Stimulated activated CD8-positive, alpha-beta memory T cell treated with anti-CD3 and anti-CD28 coated beads, Interleukin-7, amount 100 ng/mL, for 1 hour (primary cell): ENCODE data around the gene OTOS.

Experiments used
- DNase-seq, 2 donors: peaks; one replicate each; pipeline ENCODE4 v3.0.0-alpha.2; 2020; ENCODE audit warnings: low read depth in 2 of 2

The OTOS gene

DNA sequence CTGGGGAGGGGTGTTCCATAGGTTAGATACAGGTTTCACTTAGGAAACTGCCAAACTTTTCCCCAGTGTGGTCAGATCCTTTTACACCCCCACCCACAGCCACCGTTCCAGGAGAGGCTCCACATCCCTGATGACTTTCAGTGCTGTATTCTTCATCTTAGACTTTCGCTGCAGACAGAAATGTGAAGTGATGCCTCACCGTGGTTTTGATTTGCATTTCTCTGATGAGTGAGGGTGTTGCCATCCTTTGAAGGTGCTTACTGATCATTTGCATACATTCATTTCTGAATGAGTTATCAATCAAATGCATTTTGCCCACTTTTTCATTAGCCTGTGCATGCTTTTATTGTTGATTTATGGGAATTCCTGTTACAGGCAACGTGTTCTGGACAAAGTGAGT, 19.3 kb downstream of the OTOS start:
- DNase-seq, result no peak

DNA sequence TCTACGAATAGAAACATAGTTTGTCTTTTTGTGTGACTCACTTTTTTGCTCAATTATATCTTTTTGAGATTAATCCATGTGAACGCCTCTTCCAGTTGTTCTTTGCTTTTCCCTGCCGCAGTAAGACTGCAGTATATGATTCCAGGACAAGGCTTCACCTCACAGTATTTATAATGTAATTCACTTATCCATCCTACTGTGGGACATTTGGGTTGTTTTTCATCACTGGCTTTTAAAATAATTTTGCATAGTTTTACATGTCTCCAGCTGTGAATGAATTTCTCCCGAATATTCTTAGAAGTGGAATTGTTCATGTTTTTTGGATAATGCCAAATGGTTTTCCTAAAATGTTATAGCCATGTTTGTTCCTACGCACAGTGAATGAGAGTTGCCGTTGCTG, 26.2 kb downstream of the OTOS start:
- DNase-seq, result no peak

DNA sequence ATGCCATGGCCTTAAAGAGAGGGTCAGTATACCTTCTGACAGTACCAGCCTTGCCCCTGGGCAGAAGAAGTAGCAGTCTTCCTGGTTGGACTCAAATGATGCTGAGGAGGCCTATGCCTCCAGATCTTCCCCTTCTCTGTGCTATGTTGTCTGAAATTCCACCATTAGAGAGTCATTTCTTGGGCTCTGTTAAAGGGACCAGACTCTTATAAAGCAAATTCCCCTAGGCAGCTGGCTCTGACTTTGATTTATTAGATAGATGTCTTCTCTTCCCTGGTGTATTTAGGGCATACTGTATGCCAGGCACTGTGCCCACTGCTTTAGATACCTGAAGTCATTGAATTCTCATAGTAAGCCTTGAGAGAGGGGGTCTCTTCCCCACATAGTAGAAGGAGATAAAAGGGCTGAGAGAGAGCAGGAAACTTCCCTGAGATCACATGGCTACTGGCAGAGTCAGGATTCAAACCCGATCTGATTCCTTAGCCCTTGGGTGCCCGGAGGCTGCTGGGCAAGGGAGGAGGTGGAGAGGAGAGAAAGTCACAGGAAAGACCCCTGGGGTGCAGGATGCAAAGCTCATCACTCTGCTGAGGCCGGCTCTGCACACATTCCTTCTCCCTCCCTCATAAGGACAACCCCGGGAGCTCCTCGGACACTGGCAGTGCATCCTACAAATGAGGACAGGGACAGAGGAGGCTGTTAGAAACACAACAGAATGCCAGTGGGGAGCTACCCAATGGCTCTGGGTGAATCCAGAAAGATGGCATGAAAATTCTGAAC, 27.4 kb downstream of the OTOS start:
- no peak for DNase-seq

DNA sequence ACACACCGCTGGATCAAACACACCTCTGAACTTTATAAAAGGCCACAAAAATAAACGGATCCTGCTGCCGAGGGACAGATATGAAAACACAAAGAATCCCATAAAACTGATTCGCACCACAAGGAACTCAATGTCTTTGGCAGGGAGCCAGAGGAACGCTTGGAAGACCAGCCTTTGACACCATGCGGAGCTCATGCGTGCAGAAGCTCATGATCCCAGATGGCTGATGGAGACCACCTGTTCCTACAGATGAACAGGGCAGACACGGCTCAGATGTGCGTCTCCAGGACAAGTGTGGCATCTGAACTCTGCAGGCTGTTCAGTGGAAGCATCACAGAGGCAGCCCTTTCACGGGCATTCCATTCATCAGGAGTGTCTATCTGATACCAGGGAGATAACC, 29.2 kb downstream of the OTOS start:
- no peak for DNase-seq

DNA sequence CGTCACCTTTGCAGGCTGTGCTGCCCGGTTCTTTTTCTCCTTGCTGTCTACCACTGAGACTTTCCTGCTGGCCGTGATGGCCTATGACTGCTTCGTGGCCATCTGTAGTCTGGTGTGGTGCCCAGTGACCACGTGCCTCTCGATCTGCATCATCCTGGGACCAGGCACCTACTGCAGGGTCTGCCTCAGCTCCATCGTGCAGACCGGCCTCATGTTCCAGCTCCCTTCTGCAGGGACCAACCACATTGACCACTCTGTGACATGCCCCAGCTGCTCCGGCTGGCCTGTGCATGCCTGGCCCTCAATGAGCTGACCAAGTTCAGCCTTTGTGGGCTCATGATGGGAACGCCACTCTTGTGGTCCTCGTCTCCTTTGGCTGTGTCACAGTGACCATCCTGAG, 31.1 kb downstream of the OTOS start:
- DNase-seq, result no peak

DNA sequence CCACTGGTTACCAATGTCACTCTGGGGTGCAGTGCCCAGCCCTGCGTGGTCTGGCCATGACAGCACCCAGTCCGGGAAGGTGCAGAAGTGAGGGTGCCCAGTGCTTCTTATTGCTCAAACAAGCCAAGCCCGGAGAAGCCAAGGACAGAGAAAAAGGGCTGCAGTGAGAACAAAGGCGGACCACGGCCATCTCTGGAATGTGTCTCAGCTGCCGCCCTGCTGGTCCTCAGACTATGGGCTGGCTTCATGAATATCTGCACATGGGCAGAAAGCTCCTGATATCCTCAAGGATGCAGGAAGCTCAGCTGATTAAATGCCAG, 33.0 kb downstream of the OTOS start:
- DNase-seq, result no peak

DNA sequence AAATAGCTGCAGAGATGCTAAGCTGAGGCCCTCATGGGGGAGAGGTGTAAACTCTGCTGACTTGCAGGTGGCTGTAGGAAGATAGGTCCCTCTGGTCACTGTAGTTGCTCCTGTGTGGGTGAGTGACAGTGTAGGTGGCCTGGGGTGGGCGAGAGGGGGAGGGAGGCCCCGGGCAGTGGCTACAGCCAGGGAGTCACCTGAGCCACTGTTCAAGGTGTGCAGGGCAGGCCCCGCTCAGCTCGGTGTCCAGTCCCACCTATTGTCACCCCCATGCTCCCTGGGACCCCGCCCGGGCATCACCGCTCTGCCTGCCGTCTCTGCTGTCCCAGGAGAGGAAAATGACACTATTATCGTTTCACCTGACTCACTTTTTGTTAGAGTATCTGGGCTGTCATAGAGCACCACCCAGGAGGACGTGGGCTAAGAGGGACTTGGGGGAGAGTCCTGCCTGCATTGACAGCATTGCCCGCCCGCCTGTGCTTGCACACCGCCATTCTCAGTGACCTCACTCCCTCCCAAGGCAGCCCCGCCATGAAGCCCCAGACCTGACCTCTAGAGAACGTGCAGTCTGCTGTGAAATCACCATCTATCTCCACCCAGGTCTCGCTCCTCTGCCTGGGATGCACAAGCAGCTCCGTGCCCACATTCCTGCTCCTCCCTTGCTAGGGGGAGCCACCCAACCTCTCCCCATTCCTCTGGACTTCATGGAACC, 33.5 kb downstream of the OTOS start:
- no peak for DNase-seq

DNA sequence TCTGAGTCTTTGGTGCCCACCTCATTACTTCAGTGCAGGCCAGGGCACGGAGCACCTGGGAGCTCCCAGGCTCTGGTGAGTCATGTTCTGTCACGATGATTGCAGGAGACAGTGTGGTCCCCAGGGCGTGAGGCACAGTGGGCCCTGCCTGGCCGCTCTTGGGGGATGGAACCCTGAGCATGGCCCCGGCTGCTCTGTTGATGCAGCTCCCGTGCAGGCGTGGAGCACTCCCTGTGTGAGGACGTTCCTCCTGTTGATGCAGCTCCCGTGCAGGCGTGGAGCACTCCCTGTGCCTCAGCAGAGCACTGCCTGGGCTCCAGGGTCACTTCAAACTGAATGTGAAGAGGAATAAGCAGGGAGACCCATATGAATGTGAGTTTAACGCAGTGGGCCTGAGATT, 34.5 kb downstream of the OTOS start:
- DNase-seq, result no peak

DNA sequence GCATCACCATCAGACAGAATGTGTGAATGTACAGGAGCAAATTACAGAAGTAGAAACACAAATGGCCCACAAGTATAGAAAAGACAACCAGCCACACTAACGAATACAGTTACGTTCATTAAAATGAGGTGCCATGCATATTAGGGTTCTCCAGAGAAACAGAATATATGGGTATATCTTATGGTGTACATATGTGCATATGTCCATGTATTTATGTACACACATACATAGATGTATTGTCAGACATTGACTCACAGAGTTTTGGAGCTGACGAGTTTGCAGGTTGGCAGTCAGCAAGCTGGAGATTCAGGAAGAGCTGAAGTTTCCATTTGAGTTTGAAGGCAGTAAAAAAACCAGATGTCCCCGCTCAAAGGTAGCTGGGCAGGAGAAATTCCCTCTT, 37.3 kb downstream of the OTOS start:
- no peak for DNase-seq

DNA sequence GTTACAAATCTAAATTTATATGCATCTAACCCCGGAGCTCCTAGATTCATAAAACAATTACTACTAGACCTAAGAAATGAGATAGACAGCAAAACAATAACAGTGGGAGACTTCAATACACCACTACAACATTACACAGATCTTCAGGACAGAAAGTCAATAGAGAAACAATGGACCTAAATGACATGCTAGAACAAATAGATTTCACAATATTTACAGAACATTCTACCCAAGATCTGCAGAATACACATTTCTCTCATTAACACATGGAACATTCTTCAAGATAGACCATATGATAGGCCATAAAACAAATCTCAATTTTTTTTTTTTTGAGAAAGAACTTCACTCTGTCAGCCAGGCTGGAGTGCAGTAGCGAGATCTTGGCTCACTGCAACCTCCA, 42.1 kb downstream of the OTOS start:
- no peak for DNase-seq

DNA sequence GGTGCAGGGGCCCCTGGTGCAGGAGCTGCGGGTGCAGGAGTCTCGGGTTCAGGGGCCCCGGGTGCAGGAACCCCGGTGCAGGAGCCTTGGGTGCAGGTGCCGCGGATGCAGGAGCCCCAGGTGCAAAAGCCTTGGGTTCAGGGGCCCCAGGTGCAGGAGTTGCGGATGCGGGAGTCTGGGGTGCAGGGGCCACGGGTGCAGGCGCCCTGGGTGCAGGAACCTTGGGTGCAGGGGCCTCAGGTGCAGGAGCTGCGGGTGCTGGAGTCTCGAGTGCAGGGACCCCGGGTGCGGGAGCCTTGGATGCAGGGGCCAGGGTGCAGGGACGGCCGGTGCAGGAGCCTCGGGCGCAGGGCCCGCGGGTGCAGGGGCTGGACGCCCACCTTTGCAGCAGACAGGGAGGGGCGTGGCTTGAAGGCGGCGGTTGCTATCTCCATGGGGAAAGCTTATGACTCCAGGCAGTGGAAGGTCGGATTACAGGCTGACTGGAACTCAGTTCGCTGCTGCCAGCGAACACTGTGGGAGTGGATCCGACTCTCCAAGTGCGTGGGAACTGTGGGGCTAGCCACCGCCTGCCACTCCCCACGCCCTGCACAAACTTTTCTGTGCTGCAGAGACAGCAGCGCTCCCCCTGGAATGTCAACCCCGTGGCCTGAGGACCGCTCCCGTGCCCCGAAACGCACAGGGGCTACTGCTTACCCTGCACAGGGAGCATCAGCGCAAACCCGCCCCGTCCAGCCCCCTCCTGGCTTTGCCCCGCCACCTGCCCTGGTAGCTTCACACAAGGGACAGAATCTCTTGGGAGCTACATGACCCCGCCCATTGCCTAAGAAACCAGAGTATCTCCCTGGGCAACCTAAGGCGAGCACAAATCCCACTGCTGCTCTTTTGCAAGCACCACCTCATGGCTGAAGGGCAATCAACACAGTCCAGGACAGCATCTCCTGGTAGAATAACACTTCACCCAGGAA, 44.6 kb downstream of the OTOS start:
- DNase-seq, result no peak

DNA sequence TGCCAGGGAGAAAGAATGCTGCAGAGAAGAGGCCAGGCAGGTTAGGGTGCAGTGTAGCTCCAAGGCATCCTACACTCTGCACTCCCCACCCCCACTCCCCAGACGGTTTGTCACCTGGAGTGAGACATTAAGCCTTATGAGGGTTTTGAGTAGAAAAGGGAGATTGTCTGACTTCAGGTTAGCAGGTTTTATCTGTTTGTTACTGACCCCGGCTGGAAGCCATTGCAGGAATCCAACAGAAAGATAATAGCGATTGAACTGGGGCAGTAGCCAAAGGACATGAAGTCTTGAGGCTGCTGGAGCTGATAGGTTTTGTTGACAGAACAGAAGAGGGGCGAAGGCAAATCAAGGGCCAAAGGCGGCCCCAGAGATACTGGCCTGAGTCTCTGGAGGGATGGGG, 51.2 kb downstream of the OTOS start:
- DNase-seq, result no peak
